Hepatocyte (in vitro differentiated cells): ENCODE results near the gene RASGRP4.

Experiments
- EZH2phosphoT487 ChIP-seq: fragments of 200-600 bp; sonication (generic); IDR thresholded peaks from one replicate; pipeline ENCODE4 v1.6.1; 2018; ENCODE audit warnings: antibody characterized with exemption, mild to moderate bottlenecking, low read depth, moderate library complexity; ENCODE audit not compliant: unreplicated experiment, severe bottlenecking
- TF ChIP-seq, protein P1 (sequence below): fragments of 200-600 bp; sonication (generic); IDR thresholded peaks from 2 replicates; pipeline ENCODE4 v1.5.1; 2016; ENCODE audit warnings: antibody characterized with exemption, mild to moderate bottlenecking; ENCODE audit not compliant: poor library complexity

DNA sequence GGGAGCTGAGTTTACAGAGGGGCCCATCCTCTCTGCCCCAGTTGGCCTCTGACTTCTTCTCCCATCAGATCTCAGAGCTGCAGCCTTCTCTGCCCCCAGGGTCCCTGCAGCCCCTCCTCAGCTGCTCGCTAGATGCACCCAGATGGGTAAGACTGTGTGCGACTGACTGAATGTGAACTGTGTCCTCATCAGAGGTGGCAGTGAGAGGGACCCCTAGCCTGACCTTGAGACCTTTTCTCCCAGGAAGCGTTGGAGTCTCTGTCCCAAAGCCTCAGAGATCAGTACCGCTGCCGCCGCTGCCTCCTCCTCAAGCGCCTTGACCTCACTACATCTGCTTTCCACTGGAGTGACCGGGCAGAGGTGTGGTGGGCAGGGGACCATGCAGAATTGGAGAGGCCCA is 20.7 kb downstream of the RASGRP4 start:
- TF ChIP-seq, protein P1, sequence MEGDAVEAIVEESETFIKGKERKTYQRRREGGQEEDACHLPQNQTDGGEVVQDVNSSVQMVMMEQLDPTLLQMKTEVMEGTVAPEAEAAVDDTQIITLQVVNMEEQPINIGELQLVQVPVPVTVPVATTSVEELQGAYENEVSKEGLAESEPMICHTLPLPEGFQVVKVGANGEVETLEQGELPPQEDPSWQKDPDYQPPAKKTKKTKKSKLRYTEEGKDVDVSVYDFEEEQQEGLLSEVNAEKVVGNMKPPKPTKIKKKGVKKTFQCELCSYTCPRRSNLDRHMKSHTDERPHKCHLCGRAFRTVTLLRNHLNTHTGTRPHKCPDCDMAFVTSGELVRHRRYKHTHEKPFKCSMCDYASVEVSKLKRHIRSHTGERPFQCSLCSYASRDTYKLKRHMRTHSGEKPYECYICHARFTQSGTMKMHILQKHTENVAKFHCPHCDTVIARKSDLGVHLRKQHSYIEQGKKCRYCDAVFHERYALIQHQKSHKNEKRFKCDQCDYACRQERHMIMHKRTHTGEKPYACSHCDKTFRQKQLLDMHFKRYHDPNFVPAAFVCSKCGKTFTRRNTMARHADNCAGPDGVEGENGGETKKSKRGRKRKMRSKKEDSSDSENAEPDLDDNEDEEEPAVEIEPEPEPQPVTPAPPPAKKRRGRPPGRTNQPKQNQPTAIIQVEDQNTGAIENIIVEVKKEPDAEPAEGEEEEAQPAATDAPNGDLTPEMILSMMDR = no peak
- no peak for TF ChIP-seq EZH2phosphoT487
